IMR-90 (cell line): ENCODE data around the gene NEXN.

Experiments used
- BHLHE40 ChIP-seq: fragments of 150-350 bp; IDR thresholded peaks from 2 replicates; pipeline ENCODE4 v1.6.1; 2016; ENCODE audit warnings: mild to moderate bottlenecking, low read depth, low read length
- NFE2L2 ChIP-seq: fragments of 150-350 bp; IDR thresholded peaks from 2 replicates; pipeline ENCODE4 v1.6.1; 2016; ENCODE audit warnings: low read depth, mild to moderate bottlenecking, low read length
- POLR2A ChIP-seq: IDR thresholded peaks from 2 replicates; pipeline ENCODE4 v1.6.1; 2012; ENCODE audit warnings: mild to moderate bottlenecking, low read depth, low read length
- SMC3 ChIP-seq: fragments of 150-350 bp; IDR thresholded peaks from 2 replicates; pipeline ENCODE4 v1.6.1; 2016; ENCODE audit warnings: low read depth, mild to moderate bottlenecking, antibody characterized with exemption, low read length, moderate library complexity
- TF ChIP-seq, protein P1 (sequence below): conservative IDR thresholded peaks from 2 replicates; pipeline ENCODE4 v1.5.1; 2012; ENCODE audit warnings: mild to moderate bottlenecking, low read depth, low read length, improper control_type of control experiment

DNA sequence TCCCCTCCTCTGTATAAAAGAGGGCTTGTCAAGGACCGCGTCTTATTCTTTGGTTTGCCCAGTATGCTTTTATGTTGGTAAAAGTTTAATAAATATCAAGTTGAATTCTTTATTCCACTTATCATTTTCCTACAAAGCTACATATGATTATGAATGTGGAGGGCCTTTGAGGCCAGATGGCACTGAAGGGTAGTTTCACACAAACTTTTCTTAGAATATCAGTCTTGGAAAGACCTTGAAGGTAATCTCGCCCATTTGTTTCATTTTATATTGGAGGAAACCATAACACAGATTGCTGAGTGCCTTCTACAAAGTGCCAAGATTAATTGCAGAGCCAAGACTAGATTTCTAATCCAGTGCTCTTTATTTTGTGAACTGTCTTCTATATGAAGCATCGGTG lies 96.2 kb downstream of the NEXN start:
- TF ChIP-seq POLR2A (no peak), SMC3 (no peak), BHLHE40 (no peak), NFE2L2 (no peak)
- TF ChIP-seq, protein P1, sequence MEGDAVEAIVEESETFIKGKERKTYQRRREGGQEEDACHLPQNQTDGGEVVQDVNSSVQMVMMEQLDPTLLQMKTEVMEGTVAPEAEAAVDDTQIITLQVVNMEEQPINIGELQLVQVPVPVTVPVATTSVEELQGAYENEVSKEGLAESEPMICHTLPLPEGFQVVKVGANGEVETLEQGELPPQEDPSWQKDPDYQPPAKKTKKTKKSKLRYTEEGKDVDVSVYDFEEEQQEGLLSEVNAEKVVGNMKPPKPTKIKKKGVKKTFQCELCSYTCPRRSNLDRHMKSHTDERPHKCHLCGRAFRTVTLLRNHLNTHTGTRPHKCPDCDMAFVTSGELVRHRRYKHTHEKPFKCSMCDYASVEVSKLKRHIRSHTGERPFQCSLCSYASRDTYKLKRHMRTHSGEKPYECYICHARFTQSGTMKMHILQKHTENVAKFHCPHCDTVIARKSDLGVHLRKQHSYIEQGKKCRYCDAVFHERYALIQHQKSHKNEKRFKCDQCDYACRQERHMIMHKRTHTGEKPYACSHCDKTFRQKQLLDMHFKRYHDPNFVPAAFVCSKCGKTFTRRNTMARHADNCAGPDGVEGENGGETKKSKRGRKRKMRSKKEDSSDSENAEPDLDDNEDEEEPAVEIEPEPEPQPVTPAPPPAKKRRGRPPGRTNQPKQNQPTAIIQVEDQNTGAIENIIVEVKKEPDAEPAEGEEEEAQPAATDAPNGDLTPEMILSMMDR = no peak
